NT2/D1 (cell line): ENCODE results near the gene BICD2.
"Not testable (repeated sequence)": the region's sequence is repeated elsewhere in the genome, so short reads cannot be mapped to it uniquely, and the experiment has no call there.

Experiments
- DNase-seq: peaks from one replicate; pipeline ENCODE4 v3.0.0-alpha.2; 2011; ENCODE audit warnings: low read depth, low spot score
- H3K27me3 ChIP-seq: 2 replicates; pipeline ENCODE4 v1.6.0; 2011; ENCODE audit warnings: mild to moderate bottlenecking; ENCODE audit not compliant: insufficient read length, insufficient read depth
- H3K36me3 ChIP-seq: 2 replicates; pipeline ENCODE4 v1.6.1; 2011; ENCODE audit warnings: mild to moderate bottlenecking, low read length, mixed read lengths; ENCODE audit not compliant: insufficient read depth, insufficient read length
- H3K4me1 ChIP-seq: 2 replicates; pipeline ENCODE4 v1.5.1; 2011; ENCODE audit not compliant: insufficient read depth, insufficient read length
- H3K4me3 ChIP-seq: 2 replicates; pipeline ENCODE4 v1.5.1; 2011; ENCODE audit warnings: low read depth; ENCODE audit not compliant: insufficient read length
- H3K9ac ChIP-seq: 2 replicates; pipeline ENCODE4 v1.6.0; 2011; ENCODE audit warnings: low read depth; ENCODE audit not compliant: insufficient read length
- H3K9me3 ChIP-seq: 2 replicates; pipeline ENCODE4 v1.5.1; 2011; ENCODE audit warnings: mild to moderate bottlenecking, low read length; ENCODE audit not compliant: insufficient read depth
- SUZ12 ChIP-seq: IDR thresholded peaks from 2 replicates; pipeline ENCODE4 v1.6.1; 2011; ENCODE audit not compliant: insufficient read length, insufficient read depth; ENCODE audit errors: extremely low read depth
- YY1 ChIP-seq: IDR thresholded peaks from 2 replicates; pipeline ENCODE4 v1.6.1; 2011; ENCODE audit not compliant: insufficient read length, insufficient read depth
- ZNF274 ChIP-seq: IDR thresholded peaks from 2 replicates; pipeline ENCODE4 v1.6.1; 2011; ENCODE audit warnings: mild to moderate bottlenecking, low read depth, low read length

BICD2 gene

DNA sequence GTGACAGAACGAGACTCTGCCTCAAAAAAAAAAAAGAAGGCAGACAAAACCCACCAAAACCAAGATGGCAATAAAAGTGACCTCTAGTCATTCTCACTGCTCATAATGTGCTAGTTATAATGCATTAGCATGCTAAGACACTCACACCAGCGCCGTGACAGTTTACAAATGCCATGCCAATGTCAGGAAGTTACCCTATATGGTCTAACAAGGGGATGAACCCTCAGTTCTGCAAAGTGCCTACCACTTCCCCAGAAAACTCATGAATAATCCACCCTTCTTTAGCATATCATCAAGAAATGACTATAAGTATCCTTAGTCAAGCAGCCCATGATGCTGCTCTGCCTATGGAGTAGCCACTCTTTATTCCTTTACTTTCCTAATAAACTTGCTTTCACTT lies 4.7 kb upstream of the BICD2 start:
- Histone ChIP-seq H3K9ac (no peak overlapping the region), H3K27me3 (no peaks in the 10 kb centered on the region), H3K4me3 (no peak overlapping the region), H3K4me1 (peaks cover 7% of the 10 kb centered on the region), H3K9me3 (no peaks in the 10 kb centered on the region), H3K36me3 (no peaks in the 10 kb centered on the region)
- no peak for DNase-seq
- no peak for TF ChIP-seq ZNF274
- no peak for TF ChIP-seq YY1
- no peak for TF ChIP-seq SUZ12

DNA sequence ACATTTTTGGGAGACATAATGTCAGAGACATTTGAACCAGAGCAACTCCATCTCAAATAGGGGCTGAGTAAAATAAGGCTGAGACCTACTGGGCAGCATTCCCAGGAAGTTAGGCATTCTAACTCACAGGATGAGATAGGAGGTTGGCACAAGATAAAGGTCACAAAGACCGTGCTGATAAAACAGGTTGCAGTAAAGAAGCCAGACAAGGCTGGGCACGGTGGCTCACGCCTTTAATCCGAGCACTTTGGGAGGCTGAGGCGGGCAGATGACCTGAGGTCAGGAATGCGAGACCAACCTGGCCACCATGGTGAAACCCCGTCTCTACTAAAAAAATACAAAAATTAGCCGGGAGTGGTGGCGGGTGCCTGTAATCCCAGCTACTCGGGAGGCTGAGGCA lies 4.2 kb upstream of the BICD2 start:
- not testable (repeated sequence) for H3K4me3 ChIP-seq, H3K27me3 ChIP-seq, DNase-seq, H3K9ac ChIP-seq, H3K9me3 ChIP-seq, H3K4me1 ChIP-seq, H3K36me3 ChIP-seq

DNA sequence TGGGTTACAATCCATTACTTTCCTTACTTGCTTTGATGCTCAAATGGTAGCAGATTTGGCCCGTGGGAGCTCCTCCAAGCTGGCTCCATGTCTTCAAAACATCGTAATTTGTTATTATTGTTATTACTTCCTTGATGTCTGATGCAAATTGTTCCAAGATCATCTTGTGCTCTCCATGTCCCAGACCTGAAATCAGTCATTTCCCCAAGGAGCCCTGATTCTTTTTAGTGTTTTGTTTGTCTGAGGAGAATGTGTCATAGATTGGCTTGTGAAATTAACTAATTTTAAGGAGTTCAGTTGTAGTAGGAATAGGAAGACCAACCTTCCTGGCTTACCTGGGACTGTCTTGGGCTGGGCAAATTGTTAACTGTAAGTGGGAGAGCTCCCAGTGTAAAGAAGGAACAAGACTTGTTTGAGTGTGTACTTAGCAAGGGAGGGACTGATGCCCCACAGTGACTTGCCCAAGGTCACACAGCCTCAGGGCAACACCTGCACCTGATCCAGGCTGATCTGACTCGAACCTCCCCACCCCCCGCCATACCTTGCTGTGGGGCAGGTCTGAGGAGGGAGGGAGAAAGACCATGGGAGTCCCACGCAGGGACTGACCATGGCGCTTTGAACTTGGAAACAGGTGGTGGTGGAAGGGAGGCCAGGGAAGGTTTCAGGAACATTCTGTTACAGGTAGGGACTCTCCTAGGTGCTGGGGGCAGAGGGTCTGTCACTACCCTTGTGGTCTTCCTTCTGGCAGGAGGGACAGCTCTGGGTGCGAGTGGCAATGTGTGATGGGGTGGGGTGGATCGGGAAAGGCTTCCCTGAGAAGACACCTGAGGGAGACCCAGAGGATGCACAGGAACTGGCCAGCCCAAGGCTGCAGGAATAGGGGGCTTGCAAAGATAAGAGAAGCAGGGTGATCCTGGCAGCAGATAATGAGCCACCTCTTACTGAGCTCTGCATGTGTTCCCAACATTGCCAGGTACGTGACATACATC lies 2.7 kb upstream of the BICD2 start:
- DNase-seq: no peak
- H3K4me3 ChIP-seq: no peak overlapping the region
- TF ChIP-seq ZNF274: no peak
- no peak for TF ChIP-seq YY1
- no peak for TF ChIP-seq SUZ12
- H3K4me1 ChIP-seq: peaks cover 14% of the 10 kb centered on the region
- peaks cover 8% of the 10 kb centered on the region for H3K36me3 ChIP-seq
- H3K9me3 ChIP-seq: no peaks in the 10 kb centered on the region
- no peaks in the 10 kb centered on the region for H3K27me3 ChIP-seq
- H3K9ac ChIP-seq: no peak overlapping the region

DNA sequence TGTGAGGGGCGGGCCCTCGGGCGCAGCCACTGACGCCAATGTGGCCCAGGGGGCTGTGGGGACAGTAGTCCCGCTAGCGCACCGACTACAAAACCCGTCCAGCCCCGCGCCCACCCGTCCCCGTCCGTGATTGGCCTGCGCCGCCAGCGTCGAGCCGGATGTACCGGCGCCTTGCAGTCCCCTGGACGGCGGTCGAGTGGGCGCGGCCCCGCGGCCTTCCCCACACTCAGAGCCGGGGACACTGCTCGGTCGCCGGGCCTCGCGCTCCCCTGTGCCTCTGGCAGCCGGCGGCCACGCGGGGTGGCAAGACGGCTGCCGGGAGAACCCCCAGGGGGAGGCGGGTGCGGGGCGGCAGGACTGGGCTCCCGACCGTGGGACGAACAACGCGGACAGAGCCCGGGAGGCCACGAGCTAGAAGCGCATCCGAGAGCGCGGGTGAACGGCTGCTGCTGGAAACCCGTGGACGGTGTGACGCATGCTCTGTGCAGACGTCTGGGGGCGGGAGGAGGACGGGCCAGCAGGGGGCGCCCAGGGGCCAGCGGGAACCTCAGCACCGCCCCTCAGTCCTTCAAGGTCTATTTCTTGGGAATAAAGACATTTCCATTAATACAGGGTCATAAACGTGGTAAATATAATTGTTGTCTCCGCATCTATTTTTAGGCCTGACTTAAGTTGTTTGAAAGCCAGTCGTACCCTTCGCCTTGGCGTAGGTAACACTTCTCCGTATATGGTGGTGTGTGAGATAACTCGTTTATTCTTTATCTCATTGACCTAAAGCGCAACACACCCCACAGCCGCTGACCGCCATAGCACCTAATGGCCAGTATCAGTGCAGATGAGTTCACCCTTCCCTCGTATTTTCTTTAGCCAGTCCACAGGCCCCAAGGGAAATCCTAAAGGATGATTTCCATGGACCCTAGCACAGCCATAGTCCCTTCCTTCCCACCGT lies 629 bp upstream of the BICD2 start:
- no peaks in the 10 kb centered on the region for H3K9me3 ChIP-seq
- peak overlapping the region; percentile 91 for H3K9ac ChIP-seq
- peak overlapping the region; percentile 83 for H3K4me3 ChIP-seq
- peaks cover 16% of the 10 kb centered on the region for H3K4me1 ChIP-seq
- TF ChIP-seq SUZ12: no peak
- TF ChIP-seq YY1: no peak
- no peak for TF ChIP-seq ZNF274
- H3K27me3 ChIP-seq: no peaks in the 10 kb centered on the region
- H3K36me3 ChIP-seq: peaks cover 11% of the 10 kb centered on the region
- peak; percentile 98 for DNase-seq

DNA sequence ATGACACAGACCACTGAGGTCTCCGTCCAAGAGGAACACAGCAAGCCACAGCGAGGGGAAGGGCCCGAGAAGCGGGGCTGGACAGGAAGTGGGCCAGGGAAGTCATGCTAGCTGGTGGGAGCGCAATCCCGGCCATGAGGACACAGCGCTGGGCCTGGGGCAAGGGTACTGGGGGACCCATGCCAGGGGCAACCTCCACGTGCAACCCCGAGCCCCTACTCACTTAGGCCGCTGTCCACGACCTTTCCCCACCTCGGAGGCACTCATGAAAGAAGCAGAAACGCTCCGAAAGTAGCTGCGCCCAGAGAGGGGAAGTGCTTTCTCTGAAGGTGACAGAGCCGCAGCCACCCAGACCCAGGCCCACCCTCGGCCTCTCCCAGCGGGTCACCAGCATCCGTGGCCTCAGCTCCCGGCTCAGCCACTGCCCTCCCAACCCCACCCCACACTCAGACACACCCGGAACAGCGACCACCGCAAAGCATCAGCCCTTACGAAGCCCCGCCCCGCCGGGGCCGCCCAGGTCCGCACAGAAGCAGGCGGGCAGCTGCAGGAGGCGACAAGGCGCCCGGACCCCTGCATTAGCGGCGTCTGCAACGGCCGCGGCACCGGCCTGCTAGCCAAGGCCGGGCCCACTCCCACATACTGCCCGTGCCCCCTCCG lies 782 bp downstream of the BICD2 start:
- Histone ChIP-seq H3K4me3 (peak overlapping the region; percentile 98), H3K27me3 (no peaks in the 10 kb centered on the region), H3K9me3 (no peaks in the 10 kb centered on the region), H3K4me1 (peaks cover 17% of the 10 kb centered on the region), H3K36me3 (peaks cover 13% of the 10 kb centered on the region), H3K9ac (peak overlapping the region; percentile 99)
- TF ChIP-seq YY1 (no peak), ZNF274 (no peak), SUZ12 (no peak)
- DNase-seq: no peak

DNA sequence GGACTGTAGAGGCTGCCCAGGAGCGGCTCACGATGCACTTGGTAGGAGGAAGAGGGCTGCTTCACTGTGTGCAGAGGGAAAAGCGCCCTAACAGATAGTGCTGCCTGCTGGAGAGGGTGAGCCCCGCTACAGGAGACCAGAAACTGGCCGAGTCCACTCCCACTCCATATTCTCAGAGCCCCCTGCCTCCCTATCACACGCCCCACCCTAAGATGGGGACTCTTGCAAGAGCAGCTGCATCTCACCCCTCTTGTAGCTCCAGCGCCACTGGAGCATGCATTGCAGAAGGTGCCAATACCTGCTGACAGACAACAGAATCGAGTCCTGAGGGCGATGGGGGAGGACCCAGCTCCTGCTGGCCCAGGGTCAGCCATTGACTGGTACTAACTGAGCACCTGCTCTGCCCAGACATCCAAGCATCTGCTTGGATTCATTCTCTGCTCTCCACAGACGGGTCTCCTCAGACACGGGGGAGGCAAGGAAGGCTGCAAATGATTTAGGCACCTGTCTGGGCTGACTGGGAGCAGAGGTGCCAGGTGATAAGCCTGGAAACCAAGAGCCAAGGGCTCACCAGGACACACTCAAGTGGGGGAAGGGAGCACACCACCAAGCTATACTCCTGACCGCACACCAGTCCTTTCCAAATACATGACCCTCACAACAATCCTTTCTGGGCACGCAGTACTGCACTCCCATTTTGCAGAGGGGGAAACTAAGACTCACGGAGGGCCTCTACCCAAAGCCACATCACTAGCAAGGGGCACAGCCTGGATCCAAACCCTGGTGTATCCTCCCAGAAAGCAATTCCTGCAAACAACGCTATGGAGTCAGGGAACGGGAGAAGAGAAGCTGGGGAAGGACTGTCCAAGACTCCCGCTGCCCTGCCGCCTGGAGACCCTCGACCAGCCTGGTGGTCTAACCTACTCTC lies 1.6 kb downstream of the BICD2 start:
- H3K9me3 ChIP-seq: no peaks in the 10 kb centered on the region
- no peak for TF ChIP-seq SUZ12
- no peak for TF ChIP-seq YY1
- TF ChIP-seq ZNF274: no peak
- DNase-seq: no peak
- H3K36me3 ChIP-seq: peaks cover 13% of the 10 kb centered on the region
- peak overlapping the region; percentile 98 for H3K4me3 ChIP-seq
- peaks cover 17% of the 10 kb centered on the region for H3K4me1 ChIP-seq
- H3K27me3 ChIP-seq: no peaks in the 10 kb centered on the region
- peak overlapping the region; percentile 99 for H3K9ac ChIP-seq
